ENCODE measurements around the gene ARHGEF7.

ARHGEF7 gene

GRCh38 chr13:111139452-111139851 lies 24.3 kb downstream of the ARHGEF7 start:
- no peak for DNase-seq
- no peaks in the 10 kb centered on the region for H3K36me3 ChIP-seq
- no peak overlapping the region for H3K4me3 ChIP-seq (ENCODE audit: low read depth, low read length)
- peaks cover 56% of the 10 kb centered on the region for H3K27me3 ChIP-seq
- no peaks in the 10 kb centered on the region for H3K4me1 ChIP-seq
- no peaks in the 10 kb centered on the region for H3K9me3 ChIP-seq
- no peak for TF ChIP-seq CTCF (IDR thresholded peaks at IDR 0.05; ENCODE audit: low read depth, low read length)

- Histone ChIP-seq H3K27me3 (peaks cover 61% of the 10 kb centered on the region), H3K4me1 (no peaks in the 10 kb centered on the region), H3K9me3 (no peaks in the 10 kb centered on the region), H3K4me3 (ENCODE audit: low read depth, low read length) (no peak overlapping the region), H3K36me3 (no peaks in the 10 kb centered on the region)
- TF ChIP-seq CTCF (IDR thresholded peaks at IDR 0.05; ENCODE audit: low read depth, low read length): no peak
- DNase-seq: no peak
Observed at GRCh38 chr13:111139873-111140561, 24.9 kb downstream of the ARHGEF7 start.

- Histone ChIP-seq H3K4me3 (ENCODE audit: low read depth, low read length) (no peak overlapping the region), H3K4me1 (no peaks in the 10 kb centered on the region), H3K36me3 (no peaks in the 10 kb centered on the region), H3K27me3 (peaks cover 67% of the 10 kb centered on the region), H3K9me3 (no peaks in the 10 kb centered on the region)
- no peak for DNase-seq
- TF ChIP-seq CTCF (IDR thresholded peaks at IDR 0.05; ENCODE audit: low read depth, low read length): no peak
Observed at GRCh38 chr13:111140562-111141105, 25.5 kb downstream of the ARHGEF7 start.

- Histone ChIP-seq H3K36me3 (no peaks in the 10 kb centered on the region), H3K4me3 (ENCODE audit: low read depth, low read length) (no peak overlapping the region), H3K4me1 (no peaks in the 10 kb centered on the region), H3K27me3 (peaks cover 67% of the 10 kb centered on the region), H3K9me3 (no peaks in the 10 kb centered on the region)
- no peak for DNase-seq
- no peak for TF ChIP-seq CTCF (IDR thresholded peaks at IDR 0.05; ENCODE audit: low read depth, low read length)
Observed at GRCh38 chr13:111142472-111142871, 27.4 kb downstream of the ARHGEF7 start.

GRCh38 chr13:111143865-111144540 lies 28.9 kb downstream of the ARHGEF7 start:
- peaks cover 68% of the 10 kb centered on the region for H3K27me3 ChIP-seq
- no peaks in the 10 kb centered on the region for H3K9me3 ChIP-seq
- DNase-seq: no peak
- no peak overlapping the region for H3K4me3 ChIP-seq (ENCODE audit: low read depth, low read length)
- no peaks in the 10 kb centered on the region for H3K4me1 ChIP-seq
- no peak for TF ChIP-seq CTCF (IDR thresholded peaks at IDR 0.05; ENCODE audit: low read depth, low read length)
- no peaks in the 10 kb centered on the region for H3K36me3 ChIP-seq

- no peaks in the 10 kb centered on the region for H3K36me3 ChIP-seq
- TF ChIP-seq CTCF (IDR thresholded peaks at IDR 0.05; ENCODE audit: low read depth, low read length): no peak
Observed at GRCh38 chr13:111145071-111145470, 30.0 kb downstream of the ARHGEF7 start.

More at GRCh38 chr13:111145071-111145470, 30.0 kb downstream of the ARHGEF7 start:
- Histone ChIP-seq H3K27me3 (peaks cover 57% of the 10 kb centered on the region), H3K9me3 (no peaks in the 10 kb centered on the region), H3K4me3 (ENCODE audit: low read depth, low read length) (no peak overlapping the region), H3K4me1 (no peaks in the 10 kb centered on the region)
- DNase-seq: no peak

Measured in BE2C (cell line).